SU-DHL-6 (cell line): ENCODE measurements around the gene SUN2.

ENCODE experiments used
- EZH2phosphoT487 ChIP-seq: fragments of 200-600 bp; sonication (generic), shearing (Covaris generic); conservative IDR thresholded peaks from 2 replicates; pipeline ENCODE4 v1.6.1; 2018; ENCODE audit warnings: mild to moderate bottlenecking, antibody characterized with exemption, low read length, moderate library complexity, mixed read lengths
- TF ChIP-seq, protein P1 (sequence below): fragments of 200-600 bp; sonication (generic); IDR thresholded peaks from one replicate; pipeline ENCODE4 v1.5.1; 2017; ENCODE audit warnings: antibody characterized with exemption, mild to moderate bottlenecking, low read length, moderate library complexity; ENCODE audit not compliant: insufficient read depth, poor library complexity, severe bottlenecking

DNA sequence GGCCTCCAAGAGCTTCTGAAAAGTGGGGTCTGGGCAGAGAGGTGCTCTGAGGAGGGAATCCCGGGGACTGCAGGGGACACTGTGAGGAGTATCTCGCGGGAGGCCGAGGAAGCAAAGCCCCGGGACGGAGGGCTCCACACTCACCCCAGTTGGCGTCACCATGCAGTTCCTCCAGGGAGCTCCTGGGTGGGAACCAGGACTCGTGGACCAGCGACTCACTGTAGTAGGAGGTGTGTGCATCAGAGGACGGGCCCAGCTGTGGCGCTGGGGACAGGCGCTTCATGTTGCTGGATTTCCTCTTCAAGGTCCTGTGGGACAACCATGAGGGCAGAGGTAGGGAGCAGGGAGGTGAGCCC lies 4.8 kb downstream of the SUN2 start:
- TF ChIP-seq, protein P1, sequence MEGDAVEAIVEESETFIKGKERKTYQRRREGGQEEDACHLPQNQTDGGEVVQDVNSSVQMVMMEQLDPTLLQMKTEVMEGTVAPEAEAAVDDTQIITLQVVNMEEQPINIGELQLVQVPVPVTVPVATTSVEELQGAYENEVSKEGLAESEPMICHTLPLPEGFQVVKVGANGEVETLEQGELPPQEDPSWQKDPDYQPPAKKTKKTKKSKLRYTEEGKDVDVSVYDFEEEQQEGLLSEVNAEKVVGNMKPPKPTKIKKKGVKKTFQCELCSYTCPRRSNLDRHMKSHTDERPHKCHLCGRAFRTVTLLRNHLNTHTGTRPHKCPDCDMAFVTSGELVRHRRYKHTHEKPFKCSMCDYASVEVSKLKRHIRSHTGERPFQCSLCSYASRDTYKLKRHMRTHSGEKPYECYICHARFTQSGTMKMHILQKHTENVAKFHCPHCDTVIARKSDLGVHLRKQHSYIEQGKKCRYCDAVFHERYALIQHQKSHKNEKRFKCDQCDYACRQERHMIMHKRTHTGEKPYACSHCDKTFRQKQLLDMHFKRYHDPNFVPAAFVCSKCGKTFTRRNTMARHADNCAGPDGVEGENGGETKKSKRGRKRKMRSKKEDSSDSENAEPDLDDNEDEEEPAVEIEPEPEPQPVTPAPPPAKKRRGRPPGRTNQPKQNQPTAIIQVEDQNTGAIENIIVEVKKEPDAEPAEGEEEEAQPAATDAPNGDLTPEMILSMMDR: no peak
- no peak for TF ChIP-seq EZH2phosphoT487
